WTC11 (cell line): ENCODE results near the gene MGRN1. TPM values are rescaled to one million over a fixed set of nuclear protein-coding genes. Genes with fewer than 3 reads are reported as not detected.

ENCODE experiments used
- ATAC-seq: fragments of 200-7000 bp; cut with Tn5 transposase; 2 replicates; pipeline ENCODE4 v1.10.0; 2021; ENCODE audit warnings: mild to moderate bottlenecking, moderate library complexity
- CTCF ChIA-PET: fragments of 300-600 bp; sonication (Branson Sonifier 250); formaldehyde crosslinking; loops from one replicate; lab custom pipeline; 2021; ENCODE audit warnings: antibody characterized with exemption; lab: Charles Lee
- POLR2A ChIA-PET: fragments of 350-600 bp; sonication (Branson Sonifier 250); formaldehyde crosslinking; loops from one replicate; lab custom pipeline; 2021; ENCODE audit warnings: antibody characterized with exemption; lab: Charles Lee
- DNase-seq: peaks from one replicate; pipeline ENCODE4 v3.0.0; 2021; ENCODE audit warnings: low spot score
- H3K27ac Mint-ChIP-seq: 2 replicates; pipeline ENCODE4 v1.8.0; 2021; ENCODE audit warnings: mixed read lengths
- H3K27me3 Mint-ChIP-seq: 2 replicates; pipeline ENCODE4 v1.8.0; 2021; ENCODE audit warnings: low read depth, mild to moderate bottlenecking, moderate library complexity, mixed read lengths
- H3K36me3 Mint-ChIP-seq: 2 replicates; pipeline ENCODE4 v1.8.0; 2021; ENCODE audit warnings: mixed read lengths
- H3K4me1 Mint-ChIP-seq: 2 replicates; pipeline ENCODE4 v1.8.0; 2022; ENCODE audit warnings: mixed read lengths
- H3K4me3 Mint-ChIP-seq: 2 replicates; pipeline ENCODE4 v1.8.0; 2021; ENCODE audit warnings: mild to moderate bottlenecking, moderate library complexity, mixed read lengths
- H3K9me3 Mint-ChIP-seq: 2 replicates; pipeline ENCODE4 v1.8.0; 2021; ENCODE audit warnings: mixed read lengths
- CDX4 ChIP-seq: fragments of 250-450 bp; sonication (Bioruptor Pico); IDR thresholded peaks from 2 replicates; pipeline ENCODE4 v1.9.0; 2021; ENCODE audit warnings: moderate library complexity, mild to moderate bottlenecking, inconsistent platforms, borderline replicate concordance
- E2F4 ChIP-seq: sonication (generic); formaldehyde crosslinking; IDR thresholded peaks from 2 replicates; pipeline ENCODE4 v1.8.1; 2022; ENCODE audit warnings: low read depth, mild to moderate bottlenecking, moderate library complexity, missing genetic modification reagents, borderline replicate concordance
- ESRRA ChIP-seq: sonication (generic); formaldehyde crosslinking; IDR thresholded peaks from 2 replicates; pipeline ENCODE4 v1.8.1; 2022; ENCODE audit warnings: mild to moderate bottlenecking, missing genetic modification reagents, borderline replicate concordance
- GTF2I ChIP-seq: fragments of 250-450 bp; sonication (Bioruptor Pico); conservative IDR thresholded peaks from 2 replicates; pipeline ENCODE4 v1.4.0; 2021; ENCODE audit warnings: mild to moderate bottlenecking
- IRF1 ChIP-seq: sonication (generic); formaldehyde crosslinking; IDR thresholded peaks from 2 replicates; pipeline ENCODE4 v1.8.0; 2023; ENCODE audit warnings: missing genetic modification reagents
- IRF2 ChIP-seq: sonication (generic); formaldehyde crosslinking; IDR thresholded peaks from 2 replicates; pipeline ENCODE4 v1.8.0; 2022; ENCODE audit warnings: low read depth, missing genetic modification reagents, borderline replicate concordance
- JUN ChIP-seq: sonication (generic); formaldehyde crosslinking; IDR thresholded peaks from 2 replicates; pipeline ENCODE4 v1.8.0; 2023; ENCODE audit warnings: mild to moderate bottlenecking, missing genetic modification reagents
- NFATC4 ChIP-seq: fragments of 250-450 bp; sonication (Bioruptor Pico); IDR thresholded peaks from 2 replicates; pipeline ENCODE4 v1.9.0; 2021; ENCODE audit warnings: mild to moderate bottlenecking
- PREB ChIP-seq: sonication (generic); formaldehyde crosslinking; IDR thresholded peaks from 2 replicates; pipeline ENCODE4 v1.8.1; 2022; ENCODE audit warnings: mild to moderate bottlenecking, missing genetic modification reagents, moderate library complexity, borderline replicate concordance
- SMAD4 ChIP-seq: sonication (generic); formaldehyde crosslinking; IDR thresholded peaks from 2 replicates; pipeline ENCODE4 v1.8.0; 2022; ENCODE audit warnings: mild to moderate bottlenecking, missing genetic modification reagents
- TCF7 ChIP-seq: sonication (generic); formaldehyde crosslinking; IDR thresholded peaks from 2 replicates; pipeline ENCODE4 v1.8.0; 2022; ENCODE audit warnings: mild to moderate bottlenecking, low read depth, missing genetic modification reagents, moderate library complexity
- TEAD4 ChIP-seq: sonication (generic); formaldehyde crosslinking; IDR thresholded peaks from 2 replicates; pipeline ENCODE4 v1.8.0; 2022; ENCODE audit warnings: mild to moderate bottlenecking, missing genetic modification reagents
- ZNF121 ChIP-seq: sonication (generic); formaldehyde crosslinking; IDR thresholded peaks from 2 replicates; pipeline ENCODE4 v1.8.0; 2023; ENCODE audit warnings: missing genetic modification reagents
- ZNF281 ChIP-seq: sonication (generic); formaldehyde crosslinking; IDR thresholded peaks from 2 replicates; pipeline ENCODE4 v1.8.0; 2023; ENCODE audit warnings: mild to moderate bottlenecking, missing genetic modification reagents
- ZNF416 ChIP-seq: fragments of 250-450 bp; sonication (Bioruptor Pico); IDR thresholded peaks from 2 replicates; pipeline ENCODE4 v1.9.0; 2021; ENCODE audit warnings: mild to moderate bottlenecking, inconsistent platforms
- ZNF532 ChIP-seq: fragments of 250-450 bp; sonication (Bioruptor Pico); IDR thresholded peaks from 2 replicates; pipeline ENCODE4 v1.9.0; 2021; ENCODE audit warnings: mild to moderate bottlenecking, borderline replicate concordance
- total RNA-seq: library from RNA; stranded (reverse); gene quantifications from 3 replicates; pipeline ENCODE4 v1.2.3, GENCODE V29; 2021
- TF ChIP-seq, protein P1 (sequence below): fragments of 250-450 bp; sonication (Bioruptor Pico); IDR thresholded peaks from 2 replicates; pipeline ENCODE4 v1.8.0; 2021; ENCODE audit warnings: mild to moderate bottlenecking
- TF ChIP-seq, protein P2 (sequence below): sonication (generic); formaldehyde crosslinking; IDR thresholded peaks from 2 replicates; pipeline ENCODE4 v1.8.0; 2022; ENCODE audit warnings: mild to moderate bottlenecking, missing genetic modification reagents

MGRN1 gene
- total RNA-seq, 1 experiment from 2014 or later = 88.8 TPM

- TF ChIP-seq, protein P1, sequence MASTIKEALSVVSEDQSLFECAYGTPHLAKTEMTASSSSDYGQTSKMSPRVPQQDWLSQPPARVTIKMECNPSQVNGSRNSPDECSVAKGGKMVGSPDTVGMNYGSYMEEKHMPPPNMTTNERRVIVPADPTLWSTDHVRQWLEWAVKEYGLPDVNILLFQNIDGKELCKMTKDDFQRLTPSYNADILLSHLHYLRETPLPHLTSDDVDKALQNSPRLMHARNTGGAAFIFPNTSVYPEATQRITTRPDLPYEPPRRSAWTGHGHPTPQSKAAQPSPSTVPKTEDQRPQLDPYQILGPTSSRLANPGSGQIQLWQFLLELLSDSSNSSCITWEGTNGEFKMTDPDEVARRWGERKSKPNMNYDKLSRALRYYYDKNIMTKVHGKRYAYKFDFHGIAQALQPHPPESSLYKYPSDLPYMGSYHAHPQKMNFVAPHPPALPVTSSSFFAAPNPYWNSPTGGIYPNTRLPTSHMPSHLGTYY (CRISPR knock-in tag) = no peak
- no peak for TF ChIP-seq ZNF281 (CRISPR knock-in tag)
Measured at GRCh38 chr16:4664538-4665418, 40.2 kb downstream of the MGRN1 start (continued).

- H3K9me3 Mint-ChIP-seq = no peaks in the 10 kb centered on the region
- no peak for ATAC-seq
- POLR2A ChIA-PET = no interaction called here
- TF ChIP-seq ZNF532 (no peak), TEAD4 (CRISPR knock-in tag) (no peak), TCF7 (CRISPR knock-in tag) (no peak), PREB (no peak), NFATC4 (CRISPR knock-in tag) (no peak), GTF2I (CRISPR knock-in tag) (no peak), ZNF121 (no peak), ESRRA (CRISPR knock-in tag) (no peak), SMAD4 (CRISPR knock-in tag) (no peak), CDX4 (CRISPR knock-in tag) (no peak), ZNF416 (CRISPR knock-in tag) (no peak), IRF2 (no peak), JUN (CRISPR knock-in tag) (no peak), IRF1 (no peak), E2F4 (CRISPR knock-in tag) (no peak)
- TF ChIP-seq, protein P2, sequence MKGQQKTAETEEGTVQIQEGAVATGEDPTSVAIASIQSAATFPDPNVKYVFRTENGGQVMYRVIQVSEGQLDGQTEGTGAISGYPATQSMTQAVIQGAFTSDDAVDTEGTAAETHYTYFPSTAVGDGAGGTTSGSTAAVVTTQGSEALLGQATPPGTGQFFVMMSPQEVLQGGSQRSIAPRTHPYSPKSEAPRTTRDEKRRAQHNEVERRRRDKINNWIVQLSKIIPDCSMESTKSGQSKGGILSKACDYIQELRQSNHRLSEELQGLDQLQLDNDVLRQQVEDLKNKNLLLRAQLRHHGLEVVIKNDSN (CRISPR knock-in tag) = no peak
- TF ChIP-seq, protein P1 (CRISPR knock-in tag) = no peak
Measured at GRCh38 chr16:4666537-4667202, 42.0 kb downstream of the MGRN1 start.

More at GRCh38 chr16:4666537-4667202, 42.0 kb downstream of the MGRN1 start:
- peaks cover 13% of the 10 kb centered on the region; the same call in 1 of the 2 replicates for H3K36me3 Mint-ChIP-seq
- no peak overlapping the region for H3K27ac Mint-ChIP-seq
- H3K4me3 Mint-ChIP-seq = no peak overlapping the region
- DNase-seq = no peak
- H3K4me1 Mint-ChIP-seq = peaks cover 4% of the 10 kb centered on the region
- no peaks in the 10 kb centered on the region for H3K27me3 Mint-ChIP-seq
- CTCF ChIA-PET = interaction anchor here (1.3 to 2.2 kb wide), 2 partner anchors 16 kb away, joined by 6 to 8 read pairs; no protein-coding TSS in a partner anchor
